ENCODE results near the gene DET1.
"Not testable (repeated sequence)": the region's sequence is repeated elsewhere in the genome, so short reads cannot be mapped to it uniquely, and the experiment has no call there.

The DET1 gene

GRCh38 chr15:88546248-88547129 is at the start of gene DET1:
Gene DET1 (minus strand): TSS chr15:88546681. CDS start chr15:88531705, 14,976 bp downstream.
- peak; percentile 97 for DNase-seq
- Mint-ChIP-seq H3K4me3 (peak within 1 kb of the TSS; percentile 87), H3K27me3 (no peaks in the 10 kb centered on the region), H3K4me1 (peaks cover 24% of the 10 kb centered on the region), H3K36me3 (peaks cover 7% of the 10 kb centered on the region), H3K27ac (peak within 1 kb of the TSS; percentile 95), H3K9me3 (no peaks in the 10 kb centered on the region)
- CTCF ChIA-PET, result no interaction called here

- H3K27me3 Mint-ChIP-seq, result peaks cover 10% of the 10 kb centered on the region
- no peak for DNase-seq
- H3K9me3 Mint-ChIP-seq, result no peaks in the 10 kb centered on the region
- CTCF ChIA-PET, result no interaction called here
- H3K4me3 Mint-ChIP-seq, result no peak overlapping the region
- H3K36me3 Mint-ChIP-seq, result no peaks in the 10 kb centered on the region
- no peaks in the 10 kb centered on the region for H3K4me1 Mint-ChIP-seq
- no peak overlapping the region for H3K27ac Mint-ChIP-seq
Measured at GRCh38 chr15:88591384-88591783, 44.9 kb upstream of the DET1 start.

GRCh38 chr15:88590759-88591158 is 44.3 kb upstream of the DET1 start:
- no peak overlapping the region for H3K4me3 Mint-ChIP-seq
- no peak for DNase-seq
- CTCF ChIA-PET, result no interaction called here
- H3K9me3 Mint-ChIP-seq, result no peaks in the 10 kb centered on the region
- no peaks in the 10 kb centered on the region for H3K4me1 Mint-ChIP-seq
- H3K27me3 Mint-ChIP-seq, result peaks cover 10% of the 10 kb centered on the region
- no peaks in the 10 kb centered on the region for H3K36me3 Mint-ChIP-seq
- H3K27ac Mint-ChIP-seq, result no peak overlapping the region

- CTCF ChIA-PET, result no interaction called here
- Mint-ChIP-seq H3K27ac (no peak overlapping the region), H3K27me3 (peaks cover 8% of the 10 kb centered on the region), H3K4me1 (no peaks in the 10 kb centered on the region), H3K9me3 (no peaks in the 10 kb centered on the region), H3K36me3 (no peaks in the 10 kb centered on the region), H3K4me3 (no peak overlapping the region)
- no peak for DNase-seq
Measured at GRCh38 chr15:88586401-88587162, 40.1 kb upstream of the DET1 start.

GRCh38 chr15:88580532-88580931 is 34.1 kb upstream of the DET1 start:
- Mint-ChIP-seq H3K36me3 (no peaks in the 10 kb centered on the region), H3K9me3 (no peaks in the 10 kb centered on the region), H3K4me1 (no peaks in the 10 kb centered on the region)

GRCh38 chr15:88579322-88579721 is 32.8 kb upstream of the DET1 start:
- CTCF ChIA-PET, result no interaction called here
- Mint-ChIP-seq H3K9me3 (no peaks in the 10 kb centered on the region), H3K4me3 (no peak overlapping the region), H3K4me1 (no peaks in the 10 kb centered on the region), H3K27me3 (peaks cover 11% of the 10 kb centered on the region), H3K27ac (no peak overlapping the region), H3K36me3 (no peaks in the 10 kb centered on the region)
- no peak for DNase-seq

More at GRCh38 chr15:88580532-88580931, 34.1 kb upstream of the DET1 start:
- Mint-ChIP-seq H3K4me3 (no peak overlapping the region), H3K27me3 (peaks cover 3% of the 10 kb centered on the region), H3K27ac (no peak overlapping the region)
- DNase-seq, result no peak
- CTCF ChIA-PET, result no interaction called here

GRCh38 chr15:88574655-88575054 is 28.2 kb upstream of the DET1 start:
- no peak for DNase-seq
- Mint-ChIP-seq H3K36me3 (no peaks in the 10 kb centered on the region), H3K9me3 (no peaks in the 10 kb centered on the region), H3K27me3 (peaks cover 20% of the 10 kb centered on the region), H3K27ac (no peak overlapping the region), H3K4me3 (no peak overlapping the region), H3K4me1 (no peaks in the 10 kb centered on the region)
- CTCF ChIA-PET, result no interaction called here

GRCh38 chr15:88574077-88574476 is 27.6 kb upstream of the DET1 start:
- no peak overlapping the region for H3K4me3 Mint-ChIP-seq
- no peak for DNase-seq
- no peak overlapping the region for H3K27ac Mint-ChIP-seq
- peaks cover 20% of the 10 kb centered on the region for H3K27me3 Mint-ChIP-seq
- CTCF ChIA-PET, result no interaction called here
- H3K4me1 Mint-ChIP-seq, result no peaks in the 10 kb centered on the region
- no peaks in the 10 kb centered on the region for H3K9me3 Mint-ChIP-seq
- no peaks in the 10 kb centered on the region for H3K36me3 Mint-ChIP-seq

GRCh38 chr15:88571852-88572259 is 25.4 kb upstream of the DET1 start:
- H3K9me3 Mint-ChIP-seq, result no peaks in the 10 kb centered on the region
- no peak for DNase-seq
- H3K4me1 Mint-ChIP-seq, result no peaks in the 10 kb centered on the region
- H3K27ac Mint-ChIP-seq, result no peak overlapping the region
- no peaks in the 10 kb centered on the region for H3K36me3 Mint-ChIP-seq
- no peak overlapping the region for H3K4me3 Mint-ChIP-seq
- CTCF ChIA-PET, result no interaction called here
- H3K27me3 Mint-ChIP-seq, result peaks cover 32% of the 10 kb centered on the region

GRCh38 chr15:88571153-88571851 is 24.8 kb upstream of the DET1 start:
- Mint-ChIP-seq H3K27me3 (peaks cover 37% of the 10 kb centered on the region), H3K27ac (no peak overlapping the region), H3K36me3 (no peaks in the 10 kb centered on the region)

GRCh38 chr15:88568589-88568988 is 22.1 kb upstream of the DET1 start:
- Mint-ChIP-seq H3K27ac (no peak overlapping the region), H3K4me1 (no peaks in the 10 kb centered on the region), H3K9me3 (no peaks in the 10 kb centered on the region), H3K4me3 (no peak overlapping the region), H3K36me3 (no peaks in the 10 kb centered on the region), H3K27me3 (peaks cover 34% of the 10 kb centered on the region)
- no peak for DNase-seq
- CTCF ChIA-PET, result no interaction called here

More at GRCh38 chr15:88571153-88571851, 24.8 kb upstream of the DET1 start:
- H3K9me3 Mint-ChIP-seq, result no peaks in the 10 kb centered on the region
- CTCF ChIA-PET, result no interaction called here
- no peak overlapping the region for H3K4me3 Mint-ChIP-seq
- no peak for DNase-seq
- no peaks in the 10 kb centered on the region for H3K4me1 Mint-ChIP-seq

- Mint-ChIP-seq H3K36me3 (no peaks in the 10 kb centered on the region), H3K27me3 (peaks cover 31% of the 10 kb centered on the region), H3K27ac (no peak overlapping the region), H3K4me1 (no peaks in the 10 kb centered on the region), H3K9me3 (no peaks in the 10 kb centered on the region), H3K4me3 (no peak overlapping the region)
- no peak for DNase-seq
- CTCF ChIA-PET, result no interaction called here
Measured at GRCh38 chr15:88564741-88565140, 18.3 kb upstream of the DET1 start.

- no peak overlapping the region for H3K27ac Mint-ChIP-seq
- H3K9me3 Mint-ChIP-seq, result no peaks in the 10 kb centered on the region
- H3K27me3 Mint-ChIP-seq, result peaks cover 35% of the 10 kb centered on the region
- no peaks in the 10 kb centered on the region for H3K4me1 Mint-ChIP-seq
- no peak overlapping the region for H3K4me3 Mint-ChIP-seq
- DNase-seq, result no peak
- CTCF ChIA-PET, result no interaction called here
- no peaks in the 10 kb centered on the region for H3K36me3 Mint-ChIP-seq
Measured at GRCh38 chr15:88563638-88564037, 17.2 kb upstream of the DET1 start.

- H3K4me1 Mint-ChIP-seq, H3K27ac Mint-ChIP-seq: not testable (repeated sequence)
Measured at GRCh38 chr15:88559565-88559964, 13.1 kb upstream of the DET1 start.

More at GRCh38 chr15:88559565-88559964, 13.1 kb upstream of the DET1 start:
- CTCF ChIA-PET, DNase-seq, H3K4me3 Mint-ChIP-seq, H3K36me3 Mint-ChIP-seq, H3K9me3 Mint-ChIP-seq: not testable (repeated sequence)
- peaks cover 14% of the 10 kb centered on the region for H3K27me3 Mint-ChIP-seq
